ENCODE data around the gene SLC6A12.
A peak's percentile ranks its signal among the peaks of the same experiment; 100 is the strongest.

The SLC6A12 gene

GRCh38 chr12:175759-176158, 38.2 kb downstream of the SLC6A12 start:
- DNase-seq = no peak

- peak; percentile 64 for DNase-seq
Observed at GRCh38 chr12:175250-175649, 38.7 kb downstream of the SLC6A12 start.

GRCh38 chr12:174596-174995, 39.4 kb downstream of the SLC6A12 start:
- no peak for DNase-seq

- no peak for DNase-seq
Observed at GRCh38 chr12:174124-174523, 39.8 kb downstream of the SLC6A12 start.

- no peak for DNase-seq
Observed at GRCh38 chr12:172732-173161, 41.2 kb downstream of the SLC6A12 start.

- DNase-seq = no peak
Observed at GRCh38 chr12:171743-172676, 41.9 kb downstream of the SLC6A12 start.

- no peak for DNase-seq
Observed at GRCh38 chr12:171276-171675, 42.7 kb downstream of the SLC6A12 start.

GRCh38 chr12:170371-171225, 43.4 kb downstream of the SLC6A12 start:
- no peak for DNase-seq

- no peak for DNase-seq
Observed at GRCh38 chr12:169528-170370, 44.2 kb downstream of the SLC6A12 start.

- no peak for DNase-seq
Observed at GRCh38 chr12:168763-169525, 45.0 kb downstream of the SLC6A12 start.

DNA sequence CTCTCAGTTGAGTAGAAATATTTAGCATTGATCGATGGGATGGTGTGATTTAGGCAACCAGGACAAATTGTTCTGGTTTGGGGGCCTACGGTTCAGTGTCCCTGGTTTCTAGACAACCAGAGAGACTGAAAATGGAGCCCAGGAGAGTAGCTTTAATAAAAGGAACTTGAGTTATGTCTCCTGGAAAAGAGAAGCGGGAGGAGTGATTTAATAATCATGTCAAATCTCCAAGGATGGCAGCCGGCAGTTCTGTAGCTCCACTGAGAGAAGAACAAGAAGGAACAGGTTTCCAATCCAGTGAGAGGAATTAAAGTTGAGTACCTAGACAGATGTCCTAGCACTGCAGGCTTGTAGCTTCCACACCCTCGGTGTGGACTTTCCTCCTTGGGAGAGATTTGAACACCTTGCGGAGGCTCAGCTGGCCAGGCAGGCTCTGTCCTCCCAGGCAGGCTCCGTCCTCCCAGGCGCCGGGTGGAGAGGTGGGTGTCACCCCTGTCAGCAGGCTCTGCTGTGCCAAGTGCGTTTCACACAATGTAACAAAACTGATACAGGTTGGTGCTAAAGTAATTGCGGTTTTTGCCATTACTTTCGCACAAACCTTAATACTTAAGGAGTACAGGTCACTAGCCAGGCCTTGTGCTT, 45.9 kb downstream of the SLC6A12 start:
- DNase-seq = no peak

DNA sequence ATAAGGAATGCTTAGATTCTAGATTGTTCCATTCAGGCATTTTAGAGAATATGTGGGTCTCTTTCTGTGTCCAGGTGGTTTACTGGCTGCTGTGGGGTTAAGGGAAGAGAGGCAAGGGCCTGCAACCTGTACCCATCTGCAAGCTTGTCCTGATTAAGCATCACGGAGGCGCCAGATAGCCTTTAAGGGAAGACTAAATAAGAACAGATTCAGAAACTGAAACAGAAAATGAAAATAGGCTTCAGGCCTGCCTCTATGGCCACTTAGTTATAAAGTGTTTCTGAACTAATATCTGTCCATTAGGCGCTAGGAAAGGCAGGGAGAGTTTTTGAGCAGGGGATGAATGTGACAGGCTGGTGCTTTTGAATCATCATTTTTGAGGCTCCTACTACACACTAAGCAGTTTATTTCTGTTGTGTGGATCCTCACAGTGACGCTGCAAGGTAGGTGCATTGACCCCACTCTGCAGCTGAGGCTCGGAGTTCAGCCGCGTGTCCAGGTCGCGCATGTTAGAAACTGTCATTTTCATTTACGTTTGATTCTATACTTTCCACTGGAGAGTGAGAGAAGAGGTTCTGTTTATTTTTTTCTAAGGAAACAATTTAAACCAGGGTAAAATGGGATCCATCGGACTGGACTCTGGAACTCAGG, 47.4 kb downstream of the SLC6A12 start:
- no peak for DNase-seq

- DNase-seq = no peak
Observed at GRCh38 chr12:165862-166368, 48.0 kb downstream of the SLC6A12 start.

DNA sequence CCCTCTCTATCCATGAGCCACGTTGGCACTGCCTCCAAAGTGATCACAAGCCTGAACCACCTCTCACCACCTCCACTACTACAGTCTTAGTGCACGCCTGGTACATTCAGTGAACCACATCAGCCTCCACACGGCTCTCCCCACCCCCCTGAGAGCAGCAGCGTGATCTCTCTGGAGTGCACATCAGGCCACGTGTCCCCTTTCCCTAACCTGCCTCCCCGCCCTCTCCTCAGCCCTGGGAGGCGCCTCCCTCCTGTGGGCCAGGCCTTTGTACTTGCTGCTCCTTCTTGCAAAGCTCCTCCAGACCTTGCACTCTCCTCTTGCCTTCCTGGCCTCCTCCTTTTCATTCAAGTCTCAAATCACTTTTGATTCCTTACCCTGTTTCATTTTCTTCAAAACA, 49.8 kb downstream of the SLC6A12 start:
- DNase-seq = no peak

DNA sequence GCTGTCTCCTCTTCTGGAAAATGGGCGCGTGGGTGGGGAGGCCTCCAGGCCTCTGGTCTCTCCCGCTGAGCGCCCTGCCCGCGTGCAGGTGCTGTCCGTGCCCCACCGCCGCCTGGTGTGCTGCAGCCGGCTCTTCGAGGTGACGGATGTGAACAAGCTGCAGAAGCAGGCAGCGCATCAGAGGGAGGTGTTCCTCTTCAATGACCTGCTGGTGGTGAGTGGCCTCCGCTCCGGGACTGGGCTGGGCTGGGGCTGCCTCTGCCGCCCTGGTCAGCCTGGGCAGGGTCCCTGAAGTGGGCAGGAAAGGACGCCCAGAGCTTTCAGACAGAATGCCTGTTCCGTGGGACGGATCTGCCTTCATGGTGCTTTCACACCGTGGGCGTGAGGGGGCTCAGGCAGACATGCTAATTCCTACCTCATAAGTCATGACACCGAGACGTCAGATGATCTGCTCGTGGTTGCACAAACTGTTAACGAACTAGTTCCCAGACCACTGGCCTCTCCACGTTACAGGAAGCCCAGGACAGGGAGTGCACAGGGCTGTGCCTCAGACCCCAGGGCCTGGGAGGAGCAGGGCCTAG, 50.5 kb downstream of the SLC6A12 start:
- no peak for DNase-seq

DNA sequence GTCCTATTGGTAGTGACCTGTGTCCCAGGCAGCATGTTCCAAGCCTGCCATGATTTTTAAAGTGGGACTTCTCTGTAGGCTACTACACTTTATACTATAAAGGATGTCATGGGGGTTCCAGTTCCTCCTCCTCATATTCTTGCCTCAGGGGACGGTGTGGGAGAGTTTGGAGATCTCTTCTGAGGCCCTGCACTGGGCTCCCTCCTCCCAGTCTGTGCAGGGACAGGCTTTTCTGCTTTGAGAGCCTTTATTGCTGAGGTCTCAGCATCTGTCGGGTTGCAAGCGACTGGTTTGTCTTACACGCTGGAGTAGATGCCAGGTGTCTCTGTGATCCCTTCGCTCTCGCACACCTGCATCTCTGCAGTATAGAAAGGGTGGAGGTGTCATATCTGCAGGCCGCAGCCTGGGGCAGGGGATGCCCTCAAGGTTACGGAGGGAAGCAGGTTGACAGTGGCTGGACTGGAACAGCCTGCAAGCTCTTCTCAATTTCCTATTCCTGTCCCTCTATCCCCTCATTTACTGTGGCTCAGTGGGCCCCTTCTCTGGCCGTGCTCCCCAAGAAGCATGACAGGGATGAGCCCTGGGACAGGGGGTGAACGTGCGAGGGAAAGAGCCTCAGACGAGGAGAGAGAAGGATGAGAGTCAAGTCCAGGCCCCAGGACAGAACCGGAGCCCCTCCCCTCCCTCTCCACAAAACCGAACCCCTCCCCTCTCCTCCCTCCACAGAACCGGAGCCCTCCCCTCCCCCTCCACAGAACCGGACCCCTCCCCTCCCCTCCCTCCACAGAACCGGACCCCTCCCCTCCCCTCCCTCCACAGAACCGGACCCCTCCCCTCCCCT, 51.3 kb downstream of the SLC6A12 start:
- peak; percentile 46 for DNase-seq

- no peak for DNase-seq
Observed at GRCh38 chr12:161823-162222, 52.1 kb downstream of the SLC6A12 start.

DNA sequence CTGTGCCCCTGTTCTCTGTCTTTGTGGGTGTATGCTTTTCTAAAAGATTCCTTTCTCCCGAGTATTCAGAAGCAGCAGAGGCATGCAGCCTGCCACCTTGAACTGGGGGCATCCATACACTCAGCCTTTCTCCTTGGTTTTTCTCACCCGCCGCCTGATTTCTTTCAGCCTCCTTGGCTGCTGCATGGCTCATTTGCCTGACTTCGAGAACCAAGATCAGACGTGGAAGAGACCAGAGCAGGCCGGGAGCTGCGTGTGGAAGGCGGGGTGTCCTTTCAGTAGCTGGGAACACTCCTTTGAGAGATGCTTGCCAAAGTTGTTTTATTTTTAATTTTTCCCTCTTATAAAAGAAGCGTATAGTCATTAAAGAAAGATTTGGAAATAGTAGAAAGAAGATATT, 53.1 kb downstream of the SLC6A12 start:
- DNase-seq = no peak

DNA sequence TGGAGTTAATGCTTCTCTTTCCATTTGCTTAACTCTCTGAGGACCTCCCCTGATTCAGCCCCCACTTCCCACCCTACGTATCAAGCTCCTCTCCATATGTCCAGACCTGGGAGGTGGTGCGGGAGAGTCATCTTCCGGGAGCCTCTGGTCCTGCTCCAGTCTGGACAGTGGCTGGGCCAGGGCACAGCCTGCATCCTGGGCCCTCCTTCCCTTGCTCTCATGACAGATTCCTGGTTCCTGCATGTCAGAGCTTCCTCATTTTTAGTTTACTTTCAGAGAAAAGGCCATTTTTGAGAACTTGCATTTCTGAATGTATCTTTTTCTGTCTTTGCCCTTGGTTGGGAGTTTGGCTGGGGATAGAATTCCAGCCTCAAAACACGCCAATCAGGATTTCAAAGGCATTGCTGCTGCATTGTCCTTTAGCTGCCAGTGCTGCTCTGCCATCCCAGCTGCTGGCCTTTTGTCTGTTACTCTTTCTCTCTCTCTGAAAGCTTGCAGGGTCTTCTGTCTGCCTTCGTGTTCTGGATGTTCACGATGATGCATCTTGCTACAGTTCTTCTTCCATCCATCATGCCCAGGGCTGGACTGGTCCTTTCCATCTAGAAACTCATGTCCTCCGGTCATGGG, 54.7 kb downstream of the SLC6A12 start:
- no peak for DNase-seq
